ENCODE measurements around the gene PCGF3.

DNA sequence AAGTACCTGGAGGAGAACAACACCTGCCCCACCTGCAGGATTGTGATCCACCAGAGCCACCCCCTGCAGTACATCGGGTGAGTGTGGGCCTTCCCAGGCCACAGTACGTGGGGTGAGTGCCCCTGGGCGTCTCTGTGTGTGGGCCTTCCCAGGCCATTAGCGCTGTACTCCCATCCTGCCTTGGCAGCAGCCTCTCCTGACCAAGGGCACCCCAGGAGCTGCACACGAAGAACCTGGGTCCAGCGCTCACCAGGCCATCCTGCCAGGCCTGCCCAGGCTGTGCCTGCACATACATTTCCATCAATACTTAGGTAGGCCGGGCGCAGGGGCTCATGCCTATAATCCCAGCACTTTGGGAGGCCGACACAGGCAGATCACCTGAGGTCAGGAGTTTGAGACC is 29.3 kb downstream of the PCGF3 start:
- TF ChIP-seq RAD21 (IDR thresholded peaks at IDR 0.05; ENCODE audit: insufficient read depth, low read depth, low read length) (no peak), EP300 (IDR thresholded peaks at IDR 0.05; ENCODE audit: borderline replicate concordance in 1 of 2, control insufficient read depth in 1 of 2, low read depth in 2 of 2, low read length in 2 of 2) (no peak)

Data from GM12878 (cell line).